HG03439 (cell line): ENCODE measurements around the gene HOXB3.

Experiments used
- ATAC-seq: cut with Tn5 transposase; IDR thresholded peaks from one replicate; pipeline ENCODE4 v1.9.1; 2021; ENCODE audit warnings: mild to moderate bottlenecking, moderate library complexity; ENCODE audit not compliant: unreplicated experiment

The HOXB3 gene

DNA sequence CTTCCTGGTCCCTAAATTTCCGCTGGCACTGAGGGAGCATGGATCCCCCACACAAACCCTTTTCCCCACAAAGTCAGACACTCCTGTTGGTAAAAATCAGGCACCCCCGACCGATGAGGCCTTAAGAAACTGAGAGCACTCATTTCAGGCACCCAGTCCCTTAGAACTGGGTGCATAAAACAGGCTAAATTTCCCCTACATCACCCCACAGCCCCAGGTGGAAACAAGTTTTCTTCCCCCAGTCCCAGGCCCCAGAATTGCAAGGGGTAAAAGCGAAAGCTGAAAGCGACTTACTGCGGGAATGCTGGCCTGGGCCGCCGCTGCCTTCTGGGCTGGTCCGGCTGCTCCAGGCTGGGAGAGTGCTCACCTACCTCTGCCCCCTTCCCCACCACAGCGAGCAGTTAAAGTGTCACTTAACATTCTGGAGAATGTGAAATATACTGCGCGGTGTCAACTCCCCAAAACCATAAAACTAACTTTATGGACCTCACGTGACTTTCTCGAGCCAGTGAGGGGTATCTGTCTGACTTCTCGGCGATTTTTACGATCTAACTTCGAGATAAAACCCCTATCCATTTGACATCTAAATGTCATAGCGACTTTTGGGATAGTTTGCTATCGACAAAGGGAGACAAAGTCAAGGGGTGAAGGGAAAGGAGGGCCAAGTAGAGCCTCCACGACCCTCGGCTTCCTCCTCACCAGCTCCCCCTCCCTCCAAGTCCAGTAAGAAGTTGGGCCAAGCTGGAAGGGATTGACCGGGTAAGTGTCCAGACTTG, at the start of gene HOXB3:
Gene HOXB3, minus strand, starts transcription at position 411 of the 776 bp plus-strand sequence. CDS start 37,767 bp downstream, outside the sequence.
- no peak for ATAC-seq

- ATAC-seq, result no peak
These were observed 49.1 kb upstream of the HOXB3 start for GRCh38 chr17:48639136-48639535.

- ATAC-seq, result no peak
These were observed 47.6 kb upstream of the HOXB3 start for GRCh38 chr17:48637323-48638260.

DNA sequence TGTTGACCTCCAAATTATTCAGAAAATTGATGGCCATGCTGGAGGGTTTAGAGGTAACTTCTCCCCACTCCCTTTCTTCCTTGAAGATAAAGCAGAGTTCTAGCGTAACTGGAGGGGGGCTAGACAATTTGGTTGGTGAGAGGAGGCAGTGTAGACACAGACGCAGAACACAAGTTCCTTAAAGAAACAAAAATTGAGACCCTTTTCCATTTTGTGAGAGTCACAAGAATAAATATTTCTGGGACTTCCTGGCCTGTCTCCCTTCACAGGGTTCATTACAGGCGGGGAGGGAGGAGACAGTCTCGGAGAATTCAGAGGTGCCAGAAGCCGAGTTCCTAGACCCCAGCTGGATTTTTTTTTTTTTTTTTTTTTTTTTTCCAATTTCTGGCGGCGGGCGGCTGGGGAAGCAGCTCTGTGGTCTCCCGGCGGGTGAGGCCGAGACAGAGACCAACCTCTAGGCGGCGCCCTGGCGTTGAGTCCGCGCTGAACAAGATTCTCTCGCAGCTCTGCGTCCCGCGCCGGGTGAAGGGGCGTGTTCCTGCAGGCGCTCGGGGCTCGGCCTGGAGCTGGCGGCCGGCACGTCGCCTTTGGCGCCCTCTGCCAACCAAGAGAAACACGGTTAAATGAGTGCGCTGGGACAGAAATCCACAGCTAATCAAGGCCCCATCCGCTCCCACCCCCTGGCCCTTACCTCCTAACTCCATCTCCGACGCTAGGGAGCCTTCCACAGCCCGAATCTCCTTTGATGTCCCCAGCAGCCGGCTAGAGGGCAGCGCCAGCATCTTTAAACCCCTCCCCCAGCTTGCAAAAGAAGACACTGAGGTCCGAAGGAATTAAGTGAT, 46.4 kb upstream of the HOXB3 start:
- no peak for ATAC-seq

- no peak for ATAC-seq
These were observed 44.6 kb upstream of the HOXB3 start for GRCh38 chr17:48634493-48635208.

- no peak for ATAC-seq
These were observed 43.2 kb upstream of the HOXB3 start for GRCh38 chr17:48633266-48633677.

DNA sequence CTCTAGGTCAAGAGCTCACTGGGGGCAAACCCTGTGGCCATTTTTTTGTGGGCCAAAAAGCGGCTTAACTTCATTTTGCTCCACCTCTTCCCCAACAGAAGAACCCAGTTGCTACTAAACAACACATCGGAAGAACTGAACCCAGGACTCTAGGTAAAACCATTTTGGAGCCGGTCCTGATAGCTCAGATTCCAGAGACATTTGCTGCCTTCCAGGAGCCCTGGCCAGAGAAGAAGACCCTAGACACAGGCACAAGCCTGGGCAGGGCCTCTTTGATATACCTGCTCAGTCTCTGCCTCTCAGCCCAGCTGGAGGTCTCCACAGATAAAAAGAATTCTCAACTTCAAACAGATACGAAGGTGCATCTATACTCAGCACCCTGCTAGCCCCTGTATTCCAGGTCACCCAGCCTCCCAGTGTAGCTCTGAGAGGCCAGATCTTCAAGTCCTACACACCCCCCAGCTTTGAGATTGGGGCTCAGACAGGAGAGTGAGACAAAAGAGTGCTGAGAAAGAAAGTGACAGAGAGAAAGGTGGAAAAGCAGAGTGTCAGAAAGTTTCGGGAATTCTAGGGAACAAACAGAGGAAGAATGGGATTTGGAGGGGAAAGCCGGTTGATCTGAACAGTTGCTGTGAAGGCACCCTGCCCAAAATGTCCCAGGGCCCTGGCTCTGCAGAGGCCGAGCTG, 42.7 kb upstream of the HOXB3 start:
- ATAC-seq, result no peak

- ATAC-seq, result no peak
These were observed 41.9 kb upstream of the HOXB3 start for GRCh38 chr17:48631693-48632578.

GRCh38 chr17:48630925-48631692, 41.1 kb upstream of the HOXB3 start:
- ATAC-seq, result no peak

GRCh38 chr17:48630009-48630924, 40.2 kb upstream of the HOXB3 start:
- ATAC-seq, result no peak

DNA sequence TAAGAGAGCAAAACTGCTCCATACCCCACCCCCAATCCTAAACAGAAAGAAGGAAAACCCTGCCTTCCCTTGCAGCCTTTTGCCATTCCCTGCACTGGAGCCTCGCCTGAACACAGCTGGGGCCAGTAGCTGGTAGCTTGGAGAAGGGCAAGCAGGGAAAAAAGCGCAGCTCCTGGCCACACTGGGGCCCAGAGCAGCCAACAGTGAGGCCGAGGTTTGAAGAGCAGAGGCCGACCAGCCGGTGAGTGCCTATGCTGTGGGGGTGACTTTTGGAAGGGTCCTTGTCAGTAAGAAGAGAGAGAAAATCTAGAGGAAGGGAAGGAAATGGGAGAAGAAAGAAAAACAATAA, 39.3 kb upstream of the HOXB3 start:
- no peak for ATAC-seq

DNA sequence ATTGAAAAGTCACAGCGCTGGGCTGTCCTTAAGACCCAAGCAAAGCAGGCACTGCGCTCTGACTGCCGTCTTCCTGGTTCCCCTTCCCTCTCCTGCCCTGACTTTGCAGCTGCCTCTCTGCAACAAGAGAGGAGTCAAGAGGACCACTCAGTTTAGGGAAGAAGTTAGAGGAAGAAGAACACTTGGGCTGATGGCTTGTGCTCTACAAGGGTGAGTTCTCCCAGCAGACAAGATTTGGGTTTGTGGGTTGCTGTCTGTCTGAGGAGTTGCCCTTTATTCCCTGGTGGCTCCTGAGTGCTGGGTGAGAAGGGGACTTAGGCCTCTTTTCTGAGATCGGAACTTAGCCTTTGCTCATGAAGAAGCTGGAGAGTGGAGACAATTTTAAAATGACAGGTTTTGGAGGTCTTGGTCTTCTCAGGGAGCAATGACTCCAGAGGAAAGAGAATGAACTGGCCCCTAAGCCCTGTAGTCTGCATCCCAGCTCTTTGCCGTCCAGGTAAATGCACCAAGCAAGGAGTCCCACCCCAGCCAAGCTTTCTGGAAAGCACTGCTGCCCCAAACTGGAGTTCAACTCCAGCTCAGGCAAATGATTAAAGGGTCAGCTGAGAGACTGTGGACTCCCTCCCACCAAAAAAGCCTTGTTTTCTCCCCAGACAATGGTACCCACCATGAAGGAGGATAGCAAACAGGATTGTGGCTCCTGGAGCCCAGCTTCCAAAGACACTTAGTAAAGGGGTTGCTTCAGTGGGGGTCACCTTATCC, 38.8 kb upstream of the HOXB3 start:
- ATAC-seq, result no peak

- ATAC-seq, result no peak
These were observed 37.8 kb upstream of the HOXB3 start for GRCh38 chr17:48627623-48628521.

- ATAC-seq, result no peak
These were observed 37.1 kb upstream of the HOXB3 start for GRCh38 chr17:48627118-48627597.
